C4-2B (cell line): Measurements from ENCODE around the gene ANKRD33.

Experiments used
- CTCF ChIP-seq: fragments of 450-650 bp; conservative IDR thresholded peaks from 2 replicates; pipeline ENCODE4 v1.5.1; 2017; ENCODE audit warnings: mild to moderate bottlenecking
- ZFX ChIP-seq: fragments of 450-650 bp; IDR thresholded peaks from 2 replicates; pipeline ENCODE4 v1.6.1; 2017

- no peak for TF ChIP-seq CTCF
- TF ChIP-seq ZFX, result no peak
Measured at GRCh38 chr12:51867796-51868428, 20.0 kb upstream of the ANKRD33 start.
